Ecto neural progenitor cell (in vitro differentiated cells): ENCODE results near the gene VIM.
"Not testable (repeated sequence)": the region's sequence is repeated elsewhere in the genome, so short reads cannot be mapped to it uniquely, and the experiment has no call there.

Experiments used
- DNase-seq: peaks from one replicate; pipeline ENCODE4 v3.0.0-alpha.2; 2018; ENCODE audit warnings: low spot score

The VIM gene

GRCh38 chr10:17256627-17257026 lies 28.6 kb downstream of the VIM start:
- DNase-seq: no peak

GRCh38 chr10:17257466-17258321 lies 29.7 kb downstream of the VIM start:
- DNase-seq: peak; percentile 57

DNA sequence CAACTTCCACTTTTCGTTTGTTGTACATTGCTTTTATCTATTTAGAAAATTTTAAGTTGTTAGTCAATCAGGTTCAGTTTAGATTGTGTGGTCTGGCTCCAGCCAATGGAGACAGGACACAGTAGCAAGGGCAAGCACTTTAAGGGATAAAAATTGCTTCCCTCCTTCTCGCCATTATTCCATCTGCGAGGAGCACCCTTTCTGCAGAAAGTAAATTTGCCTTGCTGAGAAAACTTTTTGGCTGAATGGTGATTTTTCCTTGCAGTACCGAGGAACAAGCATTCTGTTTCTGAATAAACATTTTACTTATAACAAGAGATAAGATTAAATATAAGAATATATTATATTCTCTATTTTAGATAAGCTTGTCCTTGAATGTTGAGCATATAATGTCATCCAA lies 34.5 kb downstream of the VIM start:
- no peak for DNase-seq

GRCh38 chr10:17263580-17263979 lies 35.5 kb downstream of the VIM start:
- no peak for DNase-seq

DNA sequence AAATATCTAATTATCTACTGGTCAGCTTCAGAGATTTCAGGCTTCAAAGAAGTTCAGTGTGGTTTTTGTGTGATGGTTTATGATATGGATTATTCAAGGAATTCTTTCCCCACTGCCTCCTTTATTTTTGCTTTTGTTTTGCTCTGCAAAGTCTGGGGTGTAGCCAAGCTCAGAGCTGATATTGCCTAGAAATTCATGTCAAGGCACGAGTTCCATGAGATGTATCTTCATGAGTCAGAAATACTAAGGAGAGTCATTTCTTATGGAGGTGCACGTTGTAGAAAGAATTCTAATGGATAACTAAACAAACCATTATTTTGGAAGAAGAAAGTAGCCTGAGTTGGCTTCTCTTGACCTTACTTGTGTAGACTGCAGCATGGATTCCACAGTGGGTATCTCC lies 37.4 kb downstream of the VIM start:
- no peak for DNase-seq

DNA sequence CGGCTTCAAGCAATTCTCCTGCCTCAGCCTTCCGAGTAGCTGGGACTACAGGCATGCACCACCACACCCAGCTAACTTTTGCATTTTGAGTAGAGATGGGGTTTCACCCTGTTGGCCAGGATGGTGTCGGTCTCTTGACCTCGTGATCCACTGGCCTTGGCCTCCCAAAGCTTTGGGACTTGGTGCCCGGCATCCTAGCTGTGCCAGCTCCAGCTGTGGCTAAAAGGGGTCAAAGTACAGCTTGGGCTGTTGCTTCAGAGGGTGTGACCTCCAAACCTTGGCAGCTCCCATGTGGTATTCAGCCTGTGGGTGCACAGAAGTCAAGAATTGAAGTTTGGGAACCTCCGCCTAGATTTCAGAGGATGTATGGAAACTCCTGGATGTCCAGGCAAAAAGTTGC lies 38.5 kb downstream of the VIM start:
- not testable (repeated sequence) for DNase-seq

GRCh38 chr10:17272648-17273047 lies 44.6 kb downstream of the VIM start:
- no peak for DNase-seq

- no peak for DNase-seq
These were observed 45.4 kb downstream of the VIM start for GRCh38 chr10:17273403-17273802.

GRCh38 chr10:17276756-17277424 lies 48.8 kb downstream of the VIM start:
- DNase-seq: no peak

DNA sequence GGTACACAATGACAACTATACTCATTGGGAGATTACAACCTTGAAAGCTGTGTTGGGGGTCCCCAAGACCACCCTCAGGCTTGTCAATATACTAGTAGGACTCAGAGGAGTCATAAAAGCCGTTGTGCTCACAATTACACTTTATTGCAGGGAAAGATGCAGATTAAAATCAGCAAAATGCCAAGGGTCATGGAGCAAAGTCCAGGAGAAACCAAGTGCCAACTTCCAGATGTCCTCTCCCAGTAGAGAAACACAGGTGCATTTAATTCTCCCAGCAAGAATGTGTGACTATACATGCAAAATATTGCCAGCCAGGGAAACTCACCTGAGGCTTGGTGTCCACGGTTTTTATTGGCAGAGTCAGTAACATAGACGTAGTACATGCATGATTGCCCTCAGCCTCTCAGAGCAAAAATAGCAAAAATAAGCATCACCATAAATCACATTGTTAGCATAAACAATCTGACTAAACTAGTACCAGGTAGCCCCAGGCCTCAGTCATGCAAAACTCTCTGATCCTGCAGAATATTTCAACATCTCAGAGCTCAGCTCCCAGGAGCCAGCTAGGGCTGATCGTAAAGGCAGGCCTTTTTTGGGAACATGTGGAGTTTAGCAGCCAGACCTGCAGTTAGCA lies 50.7 kb downstream of the VIM start:
- no peak for DNase-seq

- DNase-seq: no peak
These were observed 54.3 kb downstream of the VIM start for GRCh38 chr10:17282311-17282710.

DNA sequence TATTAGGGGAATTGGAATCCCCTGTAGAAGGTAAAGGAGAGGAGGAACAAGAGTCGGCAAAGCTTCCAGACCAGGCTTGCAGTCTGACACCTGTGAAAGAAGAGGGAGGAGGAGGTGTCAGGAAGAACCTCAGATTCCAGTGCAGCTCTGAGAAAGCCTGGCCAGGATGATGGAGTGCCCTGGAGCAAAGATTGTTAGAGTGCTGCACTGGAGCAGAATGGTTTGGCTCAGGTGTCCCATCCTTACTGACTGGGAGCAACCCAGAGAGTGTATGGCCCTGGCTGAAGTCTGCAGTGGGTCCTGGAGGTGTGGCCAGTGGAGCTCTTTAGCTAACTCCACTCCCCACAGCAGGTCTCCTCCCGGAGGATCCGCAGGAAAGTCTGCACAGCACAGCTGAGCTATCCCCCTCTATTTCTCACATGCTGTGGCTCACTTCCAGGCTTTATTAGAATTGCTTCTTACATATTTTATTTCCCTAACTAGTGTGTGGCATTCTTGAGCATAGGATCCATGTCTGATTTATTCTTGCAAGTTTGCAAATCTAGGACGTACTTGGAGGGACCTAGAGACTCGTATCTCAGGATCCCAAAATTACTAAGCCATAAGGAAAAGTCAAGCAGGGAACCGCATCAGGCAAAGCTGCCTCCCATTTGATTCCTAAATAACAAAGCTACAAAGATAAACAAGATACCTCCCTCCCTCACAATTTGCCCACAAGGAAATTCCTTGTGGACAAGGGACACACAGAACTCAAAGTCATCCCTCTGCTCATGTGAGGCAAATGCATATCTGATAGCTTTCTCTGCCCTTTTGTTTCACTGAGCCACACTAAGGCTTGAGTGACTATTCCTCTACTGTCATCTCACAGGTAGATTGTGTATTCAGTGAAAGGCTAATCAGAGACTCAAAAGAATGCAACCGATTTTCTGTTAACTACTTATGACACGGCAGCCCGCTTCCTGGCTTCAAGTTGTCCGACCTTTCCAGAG lies 58.8 kb downstream of the VIM start:
- no peak for DNase-seq
